WTC11 (cell line): ENCODE data around the gene TNK1. TPM values are rescaled to one million over a fixed set of nuclear protein-coding genes. Genes with fewer than 3 reads are reported as not detected.

Source experiments
- ATAC-seq: fragments of 200-7000 bp; cut with Tn5 transposase; 2 replicates; pipeline ENCODE4 v1.10.0; 2021; ENCODE audit warnings: mild to moderate bottlenecking, moderate library complexity
- CTCF ChIA-PET: fragments of 300-600 bp; sonication (Branson Sonifier 250); formaldehyde crosslinking; loops from one replicate; lab custom pipeline; 2021; ENCODE audit warnings: antibody characterized with exemption; lab: Charles Lee
- POLR2A ChIA-PET: fragments of 350-600 bp; sonication (Branson Sonifier 250); formaldehyde crosslinking; loops from one replicate; lab custom pipeline; 2021; ENCODE audit warnings: antibody characterized with exemption; lab: Charles Lee
- DNase-seq: peaks from one replicate; pipeline ENCODE4 v3.0.0; 2021; ENCODE audit warnings: low spot score
- H3K27ac Mint-ChIP-seq: 2 replicates; pipeline ENCODE4 v1.8.0; 2021; ENCODE audit warnings: mixed read lengths
- H3K27me3 Mint-ChIP-seq: 2 replicates; pipeline ENCODE4 v1.8.0; 2021; ENCODE audit warnings: low read depth, mild to moderate bottlenecking, moderate library complexity, mixed read lengths
- H3K36me3 Mint-ChIP-seq: 2 replicates; pipeline ENCODE4 v1.8.0; 2021; ENCODE audit warnings: mixed read lengths
- H3K4me1 Mint-ChIP-seq: 2 replicates; pipeline ENCODE4 v1.8.0; 2022; ENCODE audit warnings: mixed read lengths
- H3K4me3 Mint-ChIP-seq: 2 replicates; pipeline ENCODE4 v1.8.0; 2021; ENCODE audit warnings: mild to moderate bottlenecking, moderate library complexity, mixed read lengths
- H3K9me3 Mint-ChIP-seq: 2 replicates; pipeline ENCODE4 v1.8.0; 2021; ENCODE audit warnings: mixed read lengths
- AR ChIP-seq: fragments of 250-450 bp; sonication (Bioruptor Pico); IDR thresholded peaks from 2 replicates; pipeline ENCODE4 v1.9.0; 2021; ENCODE audit warnings: mild to moderate bottlenecking
- CREM ChIP-seq: sonication (generic); formaldehyde crosslinking; IDR thresholded peaks from 2 replicates; pipeline ENCODE4 v1.8.1; 2022; ENCODE audit warnings: mild to moderate bottlenecking, missing genetic modification reagents, moderate library complexity
- FOXJ3 ChIP-seq: sonication (generic); formaldehyde crosslinking; IDR thresholded peaks from 2 replicates; pipeline ENCODE4 v1.9.0; 2021; ENCODE audit warnings: missing genetic modification reagents, mild to moderate bottlenecking, borderline replicate concordance
- GABPB1 ChIP-seq: sonication (generic); formaldehyde crosslinking; IDR thresholded peaks from 2 replicates; pipeline ENCODE4 v1.8.1; 2023; ENCODE audit warnings: mild to moderate bottlenecking, missing genetic modification reagents
- GTF2I ChIP-seq: fragments of 250-450 bp; sonication (Bioruptor Pico); conservative IDR thresholded peaks from 2 replicates; pipeline ENCODE4 v1.4.0; 2021; ENCODE audit warnings: mild to moderate bottlenecking
- JAZF1 ChIP-seq: fragments of 250-450 bp; sonication (Bioruptor Pico); IDR thresholded peaks from 2 replicates; pipeline ENCODE4 v1.9.0; 2021; ENCODE audit warnings: moderate library complexity, mild to moderate bottlenecking, inconsistent platforms
- MAX ChIP-seq: sonication (generic); formaldehyde crosslinking; IDR thresholded peaks from 2 replicates; pipeline ENCODE4 v1.8.0; 2022; ENCODE audit warnings: mild to moderate bottlenecking, missing genetic modification reagents
- NFE2L1 ChIP-seq: sonication (generic); formaldehyde crosslinking; IDR thresholded peaks from 2 replicates; pipeline ENCODE4 v1.8.1; 2023; ENCODE audit warnings: missing genetic modification reagents
- NFYB ChIP-seq: sonication (generic); formaldehyde crosslinking; conservative IDR thresholded peaks from 2 replicates; pipeline ENCODE4 v1.8.0; 2022; ENCODE audit warnings: low read depth, missing genetic modification reagents
- NR2C2 ChIP-seq: sonication (generic); formaldehyde crosslinking; IDR thresholded peaks from 2 replicates; pipeline ENCODE4 v1.8.0; 2022; ENCODE audit warnings: mild to moderate bottlenecking, missing genetic modification reagents
- OVOL2 ChIP-seq: fragments of 250-450 bp; sonication (Bioruptor Pico); IDR thresholded peaks from 2 replicates; pipeline ENCODE4 v1.9.0; 2021; ENCODE audit warnings: mild to moderate bottlenecking, borderline replicate concordance
- SOX15 ChIP-seq: fragments of 250-450 bp; sonication (Bioruptor Pico); IDR thresholded peaks from 2 replicates; pipeline ENCODE4 v1.9.0; 2021; ENCODE audit warnings: mild to moderate bottlenecking
- TEAD4 ChIP-seq: sonication (generic); formaldehyde crosslinking; IDR thresholded peaks from 2 replicates; pipeline ENCODE4 v1.8.0; 2022; ENCODE audit warnings: mild to moderate bottlenecking, missing genetic modification reagents
- ZBTB21 ChIP-seq: sonication (generic); formaldehyde crosslinking; IDR thresholded peaks from 2 replicates; pipeline ENCODE4 v1.8.1; 2023; ENCODE audit warnings: mild to moderate bottlenecking, missing genetic modification reagents, borderline replicate concordance
- ZMAT4 ChIP-seq: fragments of 250-450 bp; sonication (Bioruptor Pico); IDR thresholded peaks from 2 replicates; pipeline ENCODE4 v1.9.0; 2021; ENCODE audit warnings: mild to moderate bottlenecking
- ZNF232 ChIP-seq: sonication (generic); formaldehyde crosslinking; IDR thresholded peaks from 2 replicates; pipeline ENCODE4 v1.8.0; 2022; ENCODE audit warnings: mild to moderate bottlenecking, missing genetic modification reagents
- ZNF423 ChIP-seq: fragments of 250-450 bp; sonication (Bioruptor Pico); IDR thresholded peaks from 2 replicates; pipeline ENCODE4 v2.1.2; 2022; ENCODE audit warnings: mild to moderate bottlenecking, moderate library complexity
- total RNA-seq: library from RNA; stranded (reverse); gene quantifications from 3 replicates; pipeline ENCODE4 v1.2.3, GENCODE V29; 2021
- TF ChIP-seq, protein P1 (sequence below): fragments of 250-450 bp; sonication (Bioruptor Pico); conservative IDR thresholded peaks from 2 replicates; pipeline ENCODE4 v1.9.0; 2021; ENCODE audit warnings: mild to moderate bottlenecking
- TF ChIP-seq, protein P2 (sequence below): fragments of 250-450 bp; sonication (Bioruptor Pico); IDR thresholded peaks from 2 replicates; pipeline ENCODE4 v1.9.0; 2021; ENCODE audit warnings: moderate library complexity, mild to moderate bottlenecking, inconsistent platforms, borderline replicate concordance
- TF ChIP-seq, protein P3 (sequence below): sonication (generic); formaldehyde crosslinking; IDR thresholded peaks from 2 replicates; pipeline ENCODE4 v1.8.0; 2023; ENCODE audit warnings: missing genetic modification reagents
- TF ChIP-seq, protein P4 (sequence below): sonication (generic); formaldehyde crosslinking; IDR thresholded peaks from 2 replicates; pipeline ENCODE4 v1.8.1; 2023; ENCODE audit warnings: mild to moderate bottlenecking, missing genetic modification reagents, moderate library complexity
- TF ChIP-seq, protein P5 (sequence below): sonication (generic); formaldehyde crosslinking; IDR thresholded peaks from 2 replicates; pipeline ENCODE4 v1.8.1; 2022; ENCODE audit warnings: mild to moderate bottlenecking, missing genetic modification reagents, moderate library complexity, borderline replicate concordance
- TF ChIP-seq, protein P6 (sequence below): sonication (generic); formaldehyde crosslinking; IDR thresholded peaks from 2 replicates; pipeline ENCODE4 v1.8.1; 2023; ENCODE audit warnings: mild to moderate bottlenecking, moderate library complexity, missing genetic modification reagents

Gene TNK1
- total RNA-seq, 1 experiment from 2014 or later, result 9.3 TPM

DNA sequence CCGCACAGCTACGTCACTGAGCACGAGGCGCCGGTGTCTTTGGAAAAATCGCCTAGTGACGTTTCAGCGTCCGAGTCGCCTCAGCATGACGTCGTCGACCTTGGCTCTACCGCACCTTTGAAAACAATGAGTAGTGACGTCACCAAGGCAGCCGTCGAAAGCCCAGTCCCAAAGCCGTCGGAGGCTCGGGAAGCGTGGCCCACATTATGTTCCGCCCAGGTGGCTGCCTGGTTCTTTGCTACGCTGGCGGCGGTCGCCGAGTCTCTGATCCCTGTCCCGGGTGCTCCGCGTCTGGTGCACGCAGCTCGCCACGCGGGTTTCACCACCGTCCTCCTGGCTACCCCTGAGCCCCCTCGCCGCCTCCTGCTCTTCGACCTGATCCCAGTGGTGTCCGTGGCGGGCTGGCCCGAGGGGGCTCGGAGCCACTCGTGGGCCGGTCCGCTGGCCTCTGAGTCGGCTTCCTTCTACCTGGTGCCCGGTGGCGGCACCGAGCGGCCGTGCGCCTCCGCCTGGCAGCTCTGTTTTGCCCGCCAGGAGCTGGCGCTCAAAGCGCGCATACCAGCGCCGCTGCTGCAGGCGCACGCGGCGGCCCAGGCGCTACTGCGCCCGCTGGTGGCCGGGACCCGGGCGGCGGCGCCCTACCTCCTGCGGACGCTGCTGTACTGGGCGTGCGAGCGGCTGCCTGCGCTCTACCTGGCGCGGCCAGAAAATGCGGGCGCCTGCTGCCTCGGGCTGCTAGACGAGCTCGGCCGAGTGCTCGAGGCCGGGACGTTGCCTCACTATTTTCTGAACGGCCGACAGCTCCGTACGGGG is 55.9 kb downstream of the TNK1 start:
- ChIA-PET POLR2A (interaction anchor here (0.7 to 4.2 kb wide), 17 partner anchors 8 to 251 kb away, joined by 3 to 38 read pairs (median 4); partner anchors contain the start of genes CHRNB1, NEURL4, POLR2A and TMEM256), CTCF (interaction anchor here (0.8 to 4.7 kb wide), 39 partner anchors 8 to 267 kb away, joined by 3 to 69 read pairs (median 6); partner anchors contain the start of genes ACAP1, CHRNB1, KCTD11 and NEURL4)
- Mint-ChIP-seq H3K27me3 (peaks cover 17% of the 10 kb centered on the region), H3K36me3 (no peaks in the 10 kb centered on the region), H3K27ac (peak overlapping the region; percentile 98), H3K4me3 (peak overlapping the region; percentile 90), H3K4me1 (peaks cover 24% of the 10 kb centered on the region), H3K9me3 (no peaks in the 10 kb centered on the region)
- ATAC-seq (peak; percentile 50), DNase-seq (peak; percentile 89)
- TF ChIP-seq, protein P1, sequence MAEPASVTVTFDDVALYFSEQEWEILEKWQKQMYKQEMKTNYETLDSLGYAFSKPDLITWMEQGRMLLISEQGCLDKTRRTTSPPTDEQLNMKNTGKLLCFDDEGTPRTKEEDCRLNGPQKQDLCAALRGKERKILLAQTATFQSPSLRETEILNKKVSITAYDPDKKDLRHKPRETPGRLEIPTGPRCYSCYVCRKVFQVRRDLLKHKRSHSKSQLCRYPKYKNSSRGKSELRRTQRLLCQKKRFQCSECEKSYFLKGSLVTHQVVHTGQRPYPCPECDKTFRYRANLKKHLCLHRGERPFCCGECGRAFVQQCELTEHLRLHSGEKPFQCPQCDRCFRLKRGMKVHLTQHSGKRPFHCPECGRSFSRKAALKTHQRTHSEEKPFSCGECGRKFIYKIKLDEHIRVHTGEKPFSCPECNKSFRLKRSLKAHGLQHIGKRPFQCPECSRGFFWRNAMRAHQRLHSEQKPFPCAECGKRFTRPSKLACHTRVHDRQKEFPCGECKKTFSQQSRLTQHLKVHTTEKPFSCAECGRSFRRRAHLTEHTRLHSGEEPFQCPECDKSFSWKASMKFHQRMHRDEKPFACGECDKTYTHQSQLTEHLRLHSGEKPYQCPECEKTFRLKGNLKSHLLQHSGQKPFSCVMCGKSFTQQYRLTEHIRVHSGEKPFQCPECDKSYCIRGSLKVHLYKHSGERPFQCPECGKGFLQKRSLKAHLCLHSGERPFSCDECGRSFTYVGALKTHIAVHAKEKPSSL (CRISPR knock-in tag), result no peak
- peak; percentile 91 for TF ChIP-seq MAX (CRISPR knock-in tag)
- no peak; the same call in 1 of the 2 replicates for TF ChIP-seq NFYB (CRISPR knock-in tag)
- no peak for TF ChIP-seq OVOL2 (CRISPR knock-in tag)
- no peak for TF ChIP-seq TEAD4
- peak; percentile 75; the same call in 1 of the 2 replicates for TF ChIP-seq CREM
- TF ChIP-seq, protein P2, sequence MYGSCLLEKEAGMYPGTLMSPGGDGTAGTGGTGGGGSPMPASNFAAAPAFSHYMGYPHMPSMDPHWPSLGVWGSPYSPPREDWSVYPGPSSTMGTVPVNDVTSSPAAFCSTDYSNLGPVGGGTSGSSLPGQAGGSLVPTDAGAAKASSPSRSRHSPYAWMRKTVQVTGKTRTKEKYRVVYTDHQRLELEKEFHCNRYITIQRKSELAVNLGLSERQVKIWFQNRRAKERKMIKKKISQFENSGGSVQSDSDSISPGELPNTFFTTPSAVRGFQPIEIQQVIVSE, result no peak
- peak; percentile 30; the same call in 1 of the 2 replicates for TF ChIP-seq ZNF423
- TF ChIP-seq, protein P3, sequence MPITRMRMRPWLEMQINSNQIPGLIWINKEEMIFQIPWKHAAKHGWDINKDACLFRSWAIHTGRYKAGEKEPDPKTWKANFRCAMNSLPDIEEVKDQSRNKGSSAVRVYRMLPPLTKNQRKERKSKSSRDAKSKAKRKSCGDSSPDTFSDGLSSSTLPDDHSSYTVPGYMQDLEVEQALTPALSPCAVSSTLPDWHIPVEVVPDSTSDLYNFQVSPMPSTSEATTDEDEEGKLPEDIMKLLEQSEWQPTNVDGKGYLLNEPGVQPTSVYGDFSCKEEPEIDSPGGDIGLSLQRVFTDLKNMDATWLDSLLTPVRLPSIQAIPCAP (CRISPR knock-in tag), result 0 out of 2 replicates have a peak, but pooled peaks have one; percentile 11
- TF ChIP-seq, protein P4, sequence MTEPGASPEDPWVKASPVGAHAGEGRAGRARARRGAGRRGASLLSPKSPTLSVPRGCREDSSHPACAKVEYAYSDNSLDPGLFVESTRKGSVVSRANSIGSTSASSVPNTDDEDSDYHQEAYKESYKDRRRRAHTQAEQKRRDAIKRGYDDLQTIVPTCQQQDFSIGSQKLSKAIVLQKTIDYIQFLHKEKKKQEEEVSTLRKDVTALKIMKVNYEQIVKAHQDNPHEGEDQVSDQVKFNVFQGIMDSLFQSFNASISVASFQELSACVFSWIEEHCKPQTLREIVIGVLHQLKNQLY, result 0 out of 2 replicates have a peak, but pooled peaks have one; percentile 64
- TF ChIP-seq, protein P5, sequence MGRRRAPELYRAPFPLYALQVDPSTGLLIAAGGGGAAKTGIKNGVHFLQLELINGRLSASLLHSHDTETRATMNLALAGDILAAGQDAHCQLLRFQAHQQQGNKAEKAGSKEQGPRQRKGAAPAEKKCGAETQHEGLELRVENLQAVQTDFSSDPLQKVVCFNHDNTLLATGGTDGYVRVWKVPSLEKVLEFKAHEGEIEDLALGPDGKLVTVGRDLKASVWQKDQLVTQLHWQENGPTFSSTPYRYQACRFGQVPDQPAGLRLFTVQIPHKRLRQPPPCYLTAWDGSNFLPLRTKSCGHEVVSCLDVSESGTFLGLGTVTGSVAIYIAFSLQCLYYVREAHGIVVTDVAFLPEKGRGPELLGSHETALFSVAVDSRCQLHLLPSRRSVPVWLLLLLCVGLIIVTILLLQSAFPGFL, result no peak
- TF ChIP-seq SOX15, result no peak
- TF ChIP-seq GTF2I, result no peak
- no peak for TF ChIP-seq AR (CRISPR knock-in tag)
- no peak for TF ChIP-seq NR2C2 (CRISPR knock-in tag)
- TF ChIP-seq FOXJ3 (CRISPR knock-in tag), result no peak
- peak; percentile 95; the same call in 1 of the 2 replicates for TF ChIP-seq ZNF232 (CRISPR knock-in tag)
- TF ChIP-seq ZMAT4, result no peak
- TF ChIP-seq GABPB1 (CRISPR knock-in tag), result no peak
- TF ChIP-seq ZBTB21 (CRISPR knock-in tag), result peak; percentile 99
- 0 out of 2 replicates have a peak, but pooled peaks have one; percentile 74 for TF ChIP-seq NFE2L1
- TF ChIP-seq, protein P6, sequence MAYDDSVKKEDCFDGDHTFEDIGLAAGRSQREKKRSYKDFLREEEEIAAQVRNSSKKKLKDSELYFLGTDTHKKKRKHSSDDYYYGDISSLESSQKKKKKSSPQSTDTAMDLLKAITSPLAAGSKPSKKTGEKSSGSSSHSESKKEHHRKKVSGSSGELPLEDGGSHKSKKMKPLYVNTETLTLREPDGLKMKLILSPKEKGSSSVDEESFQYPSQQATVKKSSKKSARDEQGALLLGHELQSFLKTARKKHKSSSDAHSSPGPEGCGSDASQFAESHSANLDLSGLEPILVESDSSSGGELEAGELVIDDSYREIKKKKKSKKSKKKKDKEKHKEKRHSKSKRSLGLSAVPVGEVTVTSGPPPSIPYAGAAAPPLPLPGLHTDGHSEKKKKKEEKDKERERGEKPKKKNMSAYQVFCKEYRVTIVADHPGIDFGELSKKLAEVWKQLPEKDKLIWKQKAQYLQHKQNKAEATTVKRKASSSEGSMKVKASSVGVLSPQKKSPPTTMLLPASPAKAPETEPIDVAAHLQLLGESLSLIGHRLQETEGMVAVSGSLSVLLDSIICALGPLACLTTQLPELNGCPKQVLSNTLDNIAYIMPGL (CRISPR knock-in tag), result peak; percentile 100
- no peak for TF ChIP-seq JAZF1
